ENCODE data around the gene CDK14. TPM values are rescaled to one million over a fixed set of nuclear protein-coding genes. Genes with fewer than 3 reads are reported as not detected.

CDK14 gene
- total and polyA plus RNA-seq, 10 of the 15 experiments (the other 5 are each of a cell fraction or from before 2014, with no cell fraction given), result 6.5 to 61.3 (median 24.2) TPM

- ChIA-PET RAD21 (ENCODE audit: unreplicated experiment) (interaction anchor here (1.0 kb wide), 1 partner anchor 95 kb away, joined by 3 read pairs; no protein-coding TSS in a partner anchor), SMC1A (ENCODE audit: uncharacterized antibody, unreplicated experiment) (interaction anchor here (0.6 to 1.6 kb wide), 6 partner anchors 9 to 244 kb away, joined by 3 to 4 read pairs (median 3); no protein-coding TSS in a partner anchor), POLR2A (no interaction called here), CTCF (interaction anchor here (0.8 to 2.2 kb wide), 7 partner anchors 10 to 237 kb away, joined by 3 to 6 read pairs (median 3); no protein-coding TSS in a partner anchor)
- Histone ChIP-seq H3K27me3 (replicated peaks in 1 of 2; ENCODE audit: control insufficient read depth in 2 of 2, insufficient read depth in 2 of 2, low read length in 1 of 2) (no peaks in the 10 kb centered on the region), H3K9me3 (replicated peaks; ENCODE audit: control insufficient read depth, insufficient read depth, low read length) (no peaks in the 10 kb centered on the region), H3K36me3 (ENCODE audit: control insufficient read depth in 2 of 2, insufficient read depth in 2 of 2, low read length in 1 of 2) (no peaks in the 10 kb centered on the region), H3K9ac (ENCODE audit: control insufficient read depth, insufficient read depth, low read length) (no peak overlapping the region), H4K20me1 (ENCODE audit: control insufficient read depth, insufficient read depth) (no peaks in the 10 kb centered on the region), H3K4me1 (ENCODE audit: control insufficient read depth, insufficient read depth, low read length) (peaks cover 9% of the 10 kb centered on the region; the same call in 1 of the 2 replicates), H3K27ac (ENCODE audit: control insufficient read depth, insufficient read depth) (no peak overlapping the region), H2AFZ (ENCODE audit: control insufficient read depth, low read depth, low read length) (no peak overlapping the region), H3K4me2 (ENCODE audit: control insufficient read depth, insufficient read depth) (no peak overlapping the region), H3K4me3 (no peak overlapping the region), H3K79me2 (ENCODE audit: control insufficient read depth, insufficient read depth, low read length) (no peaks in the 10 kb centered on the region)
- no peak for DNase-seq (ENCODE audit: low read depth, low spot score)
- intact Hi-C loops (cut with micrococcal nuclease; ENCODE audit: unreplicated experiment), result no loop called here
- FAIRE-seq, result no peak
- ATAC-seq, result 0 out of 3 replicates have a peak, but pooled peaks have one; percentile 20
- in situ Hi-C loops (cut with MboI), result no loop called here
- WGBS (ENCODE audit: insufficient coverage, insufficient replicate concordance, low lambda C conversion rate, missing lambda C conversion rate), result 79% methylated on average over 7 of the region's 7 CpGs
- BruUV-seq (replicated peaks), result no TSS peak
- TF ChIP-seq BMI1 (IDR thresholded peaks at IDR 0.05; ENCODE audit: borderline replicate concordance), result peak; percentile 65
- TF ChIP-seq RCOR1 (conservative IDR thresholded peaks at IDR 0.05; ENCODE audit: low read depth, low read length), result no peak
- TF ChIP-seq EZH2 (IDR thresholded peaks at IDR 0.05; ENCODE audit: borderline replicate concordance, control insufficient read depth, low read depth, low read length), result no peak
- TF ChIP-seq POLR2AphosphoS5 (IDR thresholded peaks at IDR 0.05; ENCODE audit: low read length), result no peak
- TF ChIP-seq BCL3 (IDR thresholded peaks at IDR 0.05; ENCODE audit: borderline replicate concordance, insufficient read depth, low read depth, low read length, poor library complexity, severe bottlenecking), result no peak
- TF ChIP-seq PAX5 (IDR thresholded peaks at IDR 0.05; ENCODE audit: borderline replicate concordance, low read depth, low read length), result no peak
- TF ChIP-seq ESRRA (IDR thresholded peaks at IDR 0.05; ENCODE audit: low read length), result no peak
Observed at GRCh38 chr7:90951986-90952954, 356.1 kb downstream of the CDK14 start.

Measured in GM12878 (cell line).